Kidney epithelial cell (primary cell): ENCODE data around the gene NDUFV2. TPM values are rescaled to one million over a fixed set of nuclear protein-coding genes. Genes with fewer than 3 reads are reported as not detected.

Experiments
- DNase-seq: peaks from one replicate; pipeline ENCODE4 v3.0.0-alpha.2; 2010; ENCODE audit warnings: low read depth
- H3K27me3 ChIP-seq: 2 replicates; pipeline ENCODE4 v1.6.0; 2011; ENCODE audit warnings: low read length; ENCODE audit not compliant: control insufficient read depth, insufficient read depth
- H3K36me3 ChIP-seq: 2 replicates; pipeline ENCODE4 v1.5.1; 2011; ENCODE audit warnings: low read length; ENCODE audit not compliant: control insufficient read depth, insufficient read depth
- H3K4me3 ChIP-seq: 2 replicates; pipeline ENCODE4 v1.5.1; 2011; ENCODE audit warnings: low read depth, mild to moderate bottlenecking, control low read depth, low read length
- CTCF ChIP-seq: IDR thresholded peaks from 2 replicates; pipeline ENCODE4 v1.5.1; 2011; ENCODE audit warnings: mild to moderate bottlenecking, moderate library complexity, low read length, control low read depth, inconsistent platforms; ENCODE audit not compliant: insufficient read depth, poor library complexity, severe bottlenecking
- total RNA-seq: library from RNA; depleted of rRNA; stranded (reverse); fragments of >200 nt; gene quantifications from 2 replicates; pipeline ENCODE4 v1.2.3, GENCODE V29; 2015

Gene NDUFV2
- total RNA-seq, 1 donor from 2014 or later, result 93.3 TPM

GRCh38 chr18:9058406-9058805 is 44.1 kb upstream of the NDUFV2 start:
- no peaks in the 10 kb centered on the region for H3K36me3 ChIP-seq
- DNase-seq, result no peak
- H3K27me3 ChIP-seq, result no peaks in the 10 kb centered on the region
- TF ChIP-seq CTCF, result no peak
- H3K4me3 ChIP-seq, result no peak overlapping the region

GRCh38 chr18:9062418-9062751 is 40.1 kb upstream of the NDUFV2 start:
- Histone ChIP-seq H3K4me3 (no peak overlapping the region), H3K27me3 (no peaks in the 10 kb centered on the region), H3K36me3 (no peaks in the 10 kb centered on the region)
- TF ChIP-seq CTCF, result no peak
- DNase-seq, result no peak

- Histone ChIP-seq H3K36me3 (no peaks in the 10 kb centered on the region), H3K27me3 (no peaks in the 10 kb centered on the region), H3K4me3 (no peak overlapping the region)
- no peak for DNase-seq
- no peak for TF ChIP-seq CTCF
These were observed 36.6 kb upstream of the NDUFV2 start for GRCh38 chr18:9065864-9066263.

GRCh38 chr18:9066358-9066757 is 36.1 kb upstream of the NDUFV2 start:
- H3K36me3 ChIP-seq, result no peaks in the 10 kb centered on the region
- DNase-seq, result no peak
- no peak for TF ChIP-seq CTCF
- H3K4me3 ChIP-seq, result no peak overlapping the region
- no peaks in the 10 kb centered on the region for H3K27me3 ChIP-seq

- Histone ChIP-seq H3K27me3 (no peaks in the 10 kb centered on the region), H3K36me3 (no peaks in the 10 kb centered on the region), H3K4me3 (no peak overlapping the region)
- TF ChIP-seq CTCF, result no peak
- no peak for DNase-seq
These were observed 35.6 kb upstream of the NDUFV2 start for GRCh38 chr18:9066817-9067306.

GRCh38 chr18:9067823-9068222 is 34.7 kb upstream of the NDUFV2 start:
- H3K27me3 ChIP-seq, result no peaks in the 10 kb centered on the region
- no peak overlapping the region for H3K4me3 ChIP-seq
- H3K36me3 ChIP-seq, result no peaks in the 10 kb centered on the region
- no peak for DNase-seq
- TF ChIP-seq CTCF, result no peak
